CD4-positive, alpha-beta T cell (primary cell): ENCODE results near the gene GPR119. TPM values are rescaled to one million over a fixed set of nuclear protein-coding genes. Genes with fewer than 3 reads are reported as not detected.

Source experiments
- ATAC-seq: fragments of 200-7000 bp; cut with Tn5 transposase; one replicate; pipeline ENCODE4 v1.10.0; 2022; ENCODE audit warnings: mild to moderate bottlenecking; ENCODE audit not compliant: poor library complexity
- CTCF ChIA-PET: fragments of 350-600 bp; sonication (Branson Sonifier 250); formaldehyde crosslinking; loops from one replicate; lab custom pipeline; 2021; ENCODE audit warnings: antibody characterized with exemption, inconsistent platforms; lab: Charles Lee
- POLR2A ChIA-PET: fragments of 350-600 bp; sonication (Branson Sonifier 250); formaldehyde crosslinking; loops from one replicate; lab custom pipeline; 2021; ENCODE audit warnings: antibody characterized with exemption, inconsistent platforms; lab: Charles Lee
- DNase-seq, 14 experiments: peaks; one replicate each; pipeline ENCODE4 v3.0.0-alpha.2; 2013 to 2020; ENCODE audit warnings: mixed read lengths in 2 of 14
- H3K27ac ChIP-seq, 2 donors: one replicate each; pipeline versions ENCODE4 v1.5.1 to v1.7.0; 2013; ENCODE audit warnings: low read length in 2 of 2, low read depth in 1 of 2, mild to moderate bottlenecking in 1 of 2
- H3K27me3 ChIP-seq, 2 experiments: 1 replicate in 1 of 2; 2 replicates in 1 of 2; pipeline versions ENCODE4 v1.6.1 to v1.7.0; 2013; ENCODE audit warnings: low read length in 2 of 2, control low read depth in 1 of 2, mild to moderate bottlenecking in 1 of 2, moderate library complexity in 1 of 2; ENCODE audit not compliant: insufficient read depth in 2 of 2, control insufficient read depth in 1 of 2
- H3K36me3 ChIP-seq: one replicate; pipeline ENCODE4 v1.6.1; 2013; ENCODE audit warnings: low read length, control low read depth; ENCODE audit not compliant: insufficient read depth
- H3K4me1 ChIP-seq: one replicate; pipeline ENCODE4 v1.6.1; 2013; ENCODE audit warnings: low read length, control low read depth; ENCODE audit not compliant: insufficient read depth
- H3K4me3 ChIP-seq: one replicate; pipeline ENCODE4 v1.5.1; 2013; ENCODE audit warnings: mild to moderate bottlenecking, low read length, moderate library complexity
- H3K9me3 ChIP-seq, 2 experiments: 1 replicate in 1 of 2; 2 replicates in 1 of 2; pipeline versions ENCODE4 v1.6.1 to v1.7.0; 2013; ENCODE audit warnings: low read length in 2 of 2, mild to moderate bottlenecking in 2 of 2, control low read depth in 1 of 2, moderate library complexity in 1 of 2; ENCODE audit not compliant: control insufficient read depth in 1 of 2, insufficient read depth in 1 of 2
- H3K27ac Mint-ChIP-seq: one replicate; pipeline ENCODE4 v1.8.0; 2020; ENCODE audit warnings: mixed read lengths
- H3K27me3 Mint-ChIP-seq: one replicate; pipeline ENCODE4 v1.8.0; 2021; ENCODE audit warnings: mixed read lengths
- H3K36me3 Mint-ChIP-seq: one replicate; pipeline ENCODE4 v1.8.0; 2021; ENCODE audit warnings: low read depth, mixed read lengths
- H3K4me1 Mint-ChIP-seq: one replicate; pipeline ENCODE4 v1.8.0; 2021; ENCODE audit warnings: low read depth, mixed read lengths
- H3K4me3 Mint-ChIP-seq: one replicate; pipeline ENCODE4 v1.8.0; 2020; ENCODE audit warnings: mild to moderate bottlenecking, mixed read lengths
- H3K9me3 Mint-ChIP-seq: one replicate; pipeline ENCODE4 v1.8.0; 2020; ENCODE audit warnings: mixed read lengths
- CTCF ChIP-seq: fragments of 200-600 bp; IDR thresholded peaks from one replicate; pipeline ENCODE4 v1.8.0; 2022; ENCODE audit warnings: antibody characterized with exemption, mild to moderate bottlenecking
- intact Hi-C, 2 experiments: fragments of 100-400 bp; cut with DNase I in 1 of 2; cut with micrococcal nuclease in 1 of 2; formaldehyde crosslinking; loops; one replicate each; pipeline versions ENCODE4 v1.15.1 to v1.9.0; 2023 to 2025; cut with DNase I, micrococcal nuclease
- total RNA-seq, 174 experiments: library from RNA in 2 of 174; stranded (reverse) in 2 of 174; gene quantifications; one replicate each; pipeline ENCODE4 v1.2.3 and lab custom pipeline; 2021 to 2026

Gene GPR119
- total RNA-seq, 2 experiments from 2014 or later: not detected

GRCh38 chrX:130415201-130415600 lies 29.7 kb upstream of the GPR119 start:
- TF ChIP-seq CTCF: no peak
- Histone ChIP-seq H3K4me3 (no peak overlapping the region), H3K27ac (no peak overlapping the region), H3K27me3 (no peaks in the 10 kb centered on the region), H3K9me3 (no peaks in the 10 kb centered on the region), H3K4me1 (no peaks in the 10 kb centered on the region), H3K36me3 (peaks cover 18% of the 10 kb centered on the region)
- Mint-ChIP-seq H3K36me3 (peaks cover 23% of the 10 kb centered on the region), H3K4me3 (no peak overlapping the region), H3K9me3 (no peaks in the 10 kb centered on the region), H3K4me1 (no peaks in the 10 kb centered on the region), H3K27me3 (no peaks in the 10 kb centered on the region), H3K27ac (no peak overlapping the region)
- DNase-seq (peak in 1 of 14 experiments; percentile 5), ATAC-seq (no peak)
- ChIA-PET POLR2A (no interaction called here), CTCF (no interaction called here)
- intact Hi-C loops: no loop called here

GRCh38 chrX:130414800-130415199 lies 29.3 kb upstream of the GPR119 start:
- Mint-ChIP-seq H3K4me1 (no peaks in the 10 kb centered on the region), H3K36me3 (peaks cover 26% of the 10 kb centered on the region), H3K27me3 (no peaks in the 10 kb centered on the region), H3K4me3 (no peak overlapping the region), H3K9me3 (no peaks in the 10 kb centered on the region), H3K27ac (no peak overlapping the region)
- Histone ChIP-seq H3K9me3 (no peaks in the 10 kb centered on the region), H3K4me3 (no peak overlapping the region), H3K27ac (no peak overlapping the region), H3K4me1 (no peaks in the 10 kb centered on the region), H3K36me3 (peaks cover 18% of the 10 kb centered on the region), H3K27me3 (no peaks in the 10 kb centered on the region)
- ATAC-seq (no peak), DNase-seq (no peak)
- TF ChIP-seq CTCF: no peak
- CTCF ChIA-PET: interaction anchor here (0.5 kb wide), 1 partner anchor 497 kb away, joined by 3 read pairs; no protein-coding TSS in a partner anchor
- intact Hi-C loops: no loop called here
- POLR2A ChIA-PET: no interaction called here

GRCh38 chrX:130413415-130413814 lies 27.9 kb upstream of the GPR119 start:
- Histone ChIP-seq H3K4me1 (no peaks in the 10 kb centered on the region), H3K4me3 (no peak overlapping the region), H3K27ac (no peak overlapping the region), H3K27me3 (no peaks in the 10 kb centered on the region), H3K9me3 (no peaks in the 10 kb centered on the region), H3K36me3 (peaks cover 27% of the 10 kb centered on the region)
- ChIA-PET CTCF (no interaction called here), POLR2A (no interaction called here)
- intact Hi-C loops: no loop called here
- TF ChIP-seq CTCF: no peak
- Mint-ChIP-seq H3K36me3 (peaks cover 33% of the 10 kb centered on the region), H3K9me3 (no peaks in the 10 kb centered on the region), H3K4me1 (no peaks in the 10 kb centered on the region), H3K27me3 (no peaks in the 10 kb centered on the region), H3K27ac (no peak overlapping the region), H3K4me3 (no peak overlapping the region)
- ATAC-seq (no peak), DNase-seq (peak in 2 of 14 experiments; percentile 9 to 17)
